MG63 (cell line): ENCODE measurements around the gene LRRN4. TPM values are rescaled to one million over a fixed set of nuclear protein-coding genes. Genes with fewer than 3 reads are reported as not detected.
A peak's percentile ranks its signal among the peaks of the same experiment; 100 is the strongest.

Experiments used
- DNase-seq: peaks from one replicate; pipeline ENCODE4 v3.0.0-alpha.2; 2020
- H3K27me3 ChIP-seq: fragments of 250-450 bp; sonication (Bioruptor Pico); 2 replicates; pipeline ENCODE4 v1.5.1; 2020; ENCODE audit warnings: mild to moderate bottlenecking, moderate library complexity
- H3K36me3 ChIP-seq: fragments of 250-450 bp; sonication (Bioruptor Pico); 2 replicates; pipeline ENCODE4 v1.5.1; 2020; ENCODE audit warnings: mild to moderate bottlenecking, moderate library complexity
- H3K4me3 ChIP-seq: fragments of 250-450 bp; sonication (Bioruptor Pico); 2 replicates; pipeline ENCODE4 v1.5.1; 2020; ENCODE audit warnings: mild to moderate bottlenecking, moderate library complexity
- H3K9me3 ChIP-seq: fragments of 250-450 bp; sonication (Bioruptor Pico); 2 replicates; pipeline ENCODE4 v1.5.1; 2020; ENCODE audit warnings: mild to moderate bottlenecking, moderate library complexity
- total RNA-seq: library from RNA; depleted of rRNA; stranded (reverse); fragments of >200 nt; shearing (Covaris generic); gene quantifications from 2 replicates; pipeline ENCODE4 v1.2.3, GENCODE V29; 2014; ENCODE audit warnings: low replicate concordance; rRNA removed

The LRRN4 gene
- total RNA-seq, result not detected in 2 replicates

GRCh38 chr20:6053776-6054688, at the start of gene LRRN4:
Gene LRRN4 (minus strand): TSS chr20:6054060. CDS start chr20:6052799, 1,261 bp downstream.
- H3K27me3 ChIP-seq, result no peaks in the 10 kb centered on the region
- H3K36me3 ChIP-seq, result no peaks in the 10 kb centered on the region
- H3K9me3 ChIP-seq, result no peaks in the 10 kb centered on the region
- no peak within 1 kb of the TSS for H3K4me3 ChIP-seq
- peak; percentile 10 for DNase-seq

- Histone ChIP-seq H3K36me3 (no peaks in the 10 kb centered on the region), H3K9me3 (no peaks in the 10 kb centered on the region), H3K27me3 (no peaks in the 10 kb centered on the region), H3K4me3 (no peak overlapping the region)
- no peak for DNase-seq
Measured at GRCh38 chr20:6103301-6103700, 49.4 kb upstream of the LRRN4 start.

- DNase-seq, result no peak
- Histone ChIP-seq H3K4me3 (no peak overlapping the region), H3K27me3 (no peaks in the 10 kb centered on the region), H3K9me3 (no peaks in the 10 kb centered on the region), H3K36me3 (no peaks in the 10 kb centered on the region)
Measured at GRCh38 chr20:6101346-6101745, 47.5 kb upstream of the LRRN4 start.

GRCh38 chr20:6100246-6100645, 46.4 kb upstream of the LRRN4 start:
- H3K27me3 ChIP-seq, result no peaks in the 10 kb centered on the region
- H3K36me3 ChIP-seq, result no peaks in the 10 kb centered on the region
- no peaks in the 10 kb centered on the region for H3K9me3 ChIP-seq
- H3K4me3 ChIP-seq, result no peak overlapping the region
- no peak for DNase-seq

- Histone ChIP-seq H3K27me3 (no peaks in the 10 kb centered on the region), H3K4me3 (no peak overlapping the region), H3K9me3 (no peaks in the 10 kb centered on the region), H3K36me3 (no peaks in the 10 kb centered on the region)
- DNase-seq, result no peak
Measured at GRCh38 chr20:6099819-6100218, 46.0 kb upstream of the LRRN4 start.

- no peak for DNase-seq
- H3K9me3 ChIP-seq, result no peaks in the 10 kb centered on the region
- H3K27me3 ChIP-seq, result no peaks in the 10 kb centered on the region
- no peak overlapping the region for H3K4me3 ChIP-seq
- no peaks in the 10 kb centered on the region for H3K36me3 ChIP-seq
Measured at GRCh38 chr20:6095409-6095808, 41.5 kb upstream of the LRRN4 start.

- Histone ChIP-seq H3K9me3 (no peaks in the 10 kb centered on the region), H3K36me3 (no peaks in the 10 kb centered on the region), H3K4me3 (no peak overlapping the region), H3K27me3 (no peaks in the 10 kb centered on the region)
- no peak for DNase-seq
Measured at GRCh38 chr20:6094565-6094964, 40.7 kb upstream of the LRRN4 start.

- Histone ChIP-seq H3K27me3 (no peaks in the 10 kb centered on the region), H3K9me3 (no peaks in the 10 kb centered on the region), H3K4me3 (no peak overlapping the region), H3K36me3 (no peaks in the 10 kb centered on the region)
- no peak for DNase-seq
Measured at GRCh38 chr20:6094063-6094462, 40.2 kb upstream of the LRRN4 start.

- H3K36me3 ChIP-seq, result no peaks in the 10 kb centered on the region
- DNase-seq, result no peak
- H3K27me3 ChIP-seq, result no peaks in the 10 kb centered on the region
- H3K9me3 ChIP-seq, result no peaks in the 10 kb centered on the region
- no peak overlapping the region for H3K4me3 ChIP-seq
Measured at GRCh38 chr20:6091661-6092060, 37.8 kb upstream of the LRRN4 start.

- H3K36me3 ChIP-seq, result no peaks in the 10 kb centered on the region
- H3K9me3 ChIP-seq, result no peaks in the 10 kb centered on the region
- DNase-seq, result no peak
- no peaks in the 10 kb centered on the region for H3K27me3 ChIP-seq
- no peak overlapping the region for H3K4me3 ChIP-seq
Measured at GRCh38 chr20:6086868-6087267, 33.0 kb upstream of the LRRN4 start.

- Histone ChIP-seq H3K4me3 (no peak overlapping the region), H3K36me3 (no peaks in the 10 kb centered on the region), H3K9me3 (no peaks in the 10 kb centered on the region), H3K27me3 (no peaks in the 10 kb centered on the region)
- no peak for DNase-seq
Measured at GRCh38 chr20:6083926-6084325, 30.1 kb upstream of the LRRN4 start.

GRCh38 chr20:6081236-6081635, 27.4 kb upstream of the LRRN4 start:
- peak; percentile 32 for DNase-seq
- H3K4me3 ChIP-seq, result no peak overlapping the region
- no peaks in the 10 kb centered on the region for H3K27me3 ChIP-seq
- H3K9me3 ChIP-seq, result no peaks in the 10 kb centered on the region
- H3K36me3 ChIP-seq, result no peaks in the 10 kb centered on the region

GRCh38 chr20:6079016-6079415, 25.2 kb upstream of the LRRN4 start:
- H3K9me3 ChIP-seq, result no peaks in the 10 kb centered on the region
- DNase-seq, result no peak
- H3K4me3 ChIP-seq, result no peak overlapping the region
- no peaks in the 10 kb centered on the region for H3K27me3 ChIP-seq
- no peaks in the 10 kb centered on the region for H3K36me3 ChIP-seq

- H3K9me3 ChIP-seq, result no peaks in the 10 kb centered on the region
- no peaks in the 10 kb centered on the region for H3K27me3 ChIP-seq
- H3K4me3 ChIP-seq, result no peak overlapping the region
- no peaks in the 10 kb centered on the region for H3K36me3 ChIP-seq
- DNase-seq, result no peak
Measured at GRCh38 chr20:6075428-6076219, 21.8 kb upstream of the LRRN4 start.

- H3K27me3 ChIP-seq, result no peaks in the 10 kb centered on the region
- no peak overlapping the region for H3K4me3 ChIP-seq
- H3K9me3 ChIP-seq, result no peaks in the 10 kb centered on the region
- no peaks in the 10 kb centered on the region for H3K36me3 ChIP-seq
- no peak for DNase-seq
Measured at GRCh38 chr20:6074784-6075183, 20.9 kb upstream of the LRRN4 start.

GRCh38 chr20:6074145-6074561, 20.3 kb upstream of the LRRN4 start:
- Histone ChIP-seq H3K36me3 (no peaks in the 10 kb centered on the region), H3K27me3 (no peaks in the 10 kb centered on the region), H3K4me3 (no peak overlapping the region), H3K9me3 (no peaks in the 10 kb centered on the region)
- no peak for DNase-seq

GRCh38 chr20:6070829-6071695, 17.2 kb upstream of the LRRN4 start:
- no peaks in the 10 kb centered on the region for H3K36me3 ChIP-seq

More at GRCh38 chr20:6070829-6071695, 17.2 kb upstream of the LRRN4 start:
- no peaks in the 10 kb centered on the region for H3K27me3 ChIP-seq
- no peak overlapping the region for H3K4me3 ChIP-seq
- no peaks in the 10 kb centered on the region for H3K9me3 ChIP-seq
- DNase-seq, result no peak
